ENCODE data around the gene MYO1D.
"Not testable (repeated sequence)": the region's sequence is repeated elsewhere in the genome, so short reads cannot be mapped to it uniquely, and the experiment has no call there.

The MYO1D gene

GRCh38 chr17:32876417-32877163, at the start of gene MYO1D:
MYO1D (minus strand) TSS chr17:32877124; CDS start chr17:32876872, 252 bp downstream.
- ChIA-PET POLR2A (interaction anchor here (0.7 to 2.2 kb wide), 9 partner anchors 16 to 390 kb away, joined by 3 to 10 read pairs (median 3); partner anchors contain the start of genes CDK5R1 and TMEM98), CTCF (interaction anchor here (0.5 to 3.9 kb wide), 31 partner anchors 9 to 432 kb away, joined by 3 to 47 read pairs (median 4); partner anchors contain the start of genes CDK5R1 and PSMD11)
- TF ChIP-seq FOXM1 (IDR thresholded peaks at IDR 0.05; ENCODE audit: borderline replicate concordance): no peak
- peak; percentile 22 for DNase-seq (ENCODE audit: extremely low spot score)

GRCh38 chr17:32926183-32926582, 49.3 kb upstream of the MYO1D start:
- TF ChIP-seq TARDBP (IDR thresholded peaks at IDR 0.05): no peak
- no peak for TF ChIP-seq SUZ12 (IDR thresholded peaks at IDR 0.05)
- TF ChIP-seq LEF1 (IDR thresholded peaks at IDR 0.05; ENCODE audit: borderline replicate concordance): no peak
- no peak for TF ChIP-seq ZNF384 (IDR thresholded peaks at IDR 0.05)
- TF ChIP-seq ARNT (IDR thresholded peaks at IDR 0.05): no peak
- TF ChIP-seq PKNOX1 (IDR thresholded peaks at IDR 0.05): no peak
- no peak for TF ChIP-seq NFRKB (IDR thresholded peaks at IDR 0.05)
- no peak for TF ChIP-seq HDGF (IDR thresholded peaks at IDR 0.05; ENCODE audit: borderline replicate concordance)
- TF ChIP-seq FOXM1 (IDR thresholded peaks at IDR 0.05; ENCODE audit: borderline replicate concordance): no peak
- no peak for TF ChIP-seq FOXK2 (IDR thresholded peaks at IDR 0.05)
- no peak for TF ChIP-seq CTBP1 (IDR thresholded peaks at IDR 0.05; ENCODE audit: borderline replicate concordance)
- ChIA-PET CTCF (interaction anchor here (0.7 kb wide), 1 partner anchor 144 kb away, joined by 3 read pairs; no protein-coding TSS in a partner anchor), POLR2A (no interaction called here)
- DNase-seq (ENCODE audit: extremely low spot score): no peak

- DNase-seq (ENCODE audit: extremely low spot score); POLR2A ChIA-PET; CTCF ChIA-PET: not testable (repeated sequence)
Observed at GRCh38 chr17:32923905-32924304, 47.0 kb upstream of the MYO1D start.

- TF ChIP-seq SUZ12 (IDR thresholded peaks at IDR 0.05) (no peak), HDGF (IDR thresholded peaks at IDR 0.05; ENCODE audit: borderline replicate concordance) (no peak), FOXK2 (IDR thresholded peaks at IDR 0.05) (no peak), FOXA1 (IDR thresholded peaks at IDR 0.05) (no peak)
- DNase-seq (ENCODE audit: extremely low spot score): no peak
- POLR2A ChIA-PET: interaction anchor here (1.1 to 1.2 kb wide), 2 partner anchors 8 kb away, joined by 3 to 4 read pairs; no protein-coding TSS in a partner anchor
- CTCF ChIA-PET: interaction anchor here (1.5 kb wide), 1 partner anchor 16 kb away, joined by 4 read pairs; no protein-coding TSS in a partner anchor
Observed at GRCh38 chr17:32921017-32921416, 44.1 kb upstream of the MYO1D start.

GRCh38 chr17:32920293-32920692, 43.4 kb upstream of the MYO1D start:
- DNase-seq (ENCODE audit: extremely low spot score): no peak
- POLR2A ChIA-PET: interaction anchor here (1.1 to 1.2 kb wide), 2 partner anchors 8 kb away, joined by 3 to 4 read pairs; no protein-coding TSS in a partner anchor
- no peak for TF ChIP-seq NFRKB (IDR thresholded peaks at IDR 0.05)
- TF ChIP-seq FOXM1 (IDR thresholded peaks at IDR 0.05; ENCODE audit: borderline replicate concordance): no peak
- no peak for TF ChIP-seq BHLHE40 (IDR thresholded peaks at IDR 0.05; ENCODE audit: borderline replicate concordance)
- no peak for TF ChIP-seq CTBP1 (IDR thresholded peaks at IDR 0.05; ENCODE audit: borderline replicate concordance)
- no peak for TF ChIP-seq HDGF (IDR thresholded peaks at IDR 0.05; ENCODE audit: borderline replicate concordance)
- CTCF ChIA-PET: interaction anchor here (1.3 to 1.5 kb wide), 2 partner anchors 10 to 17 kb away, joined by 3 to 4 read pairs; no protein-coding TSS in a partner anchor

GRCh38 chr17:32919876-32920275, 43.0 kb upstream of the MYO1D start:
- not testable (repeated sequence) for DNase-seq (ENCODE audit: extremely low spot score)
- CTCF ChIA-PET: interaction anchor here (1.3 to 1.5 kb wide), 2 partner anchors 10 to 17 kb away, joined by 3 to 4 read pairs; no protein-coding TSS in a partner anchor
- POLR2A ChIA-PET: interaction anchor here (1.2 kb wide), 1 partner anchor 9 kb away, joined by 4 read pairs; no protein-coding TSS in a partner anchor

- no peak for DNase-seq (ENCODE audit: extremely low spot score)
- POLR2A ChIA-PET: no interaction called here
- CTCF ChIA-PET: interaction anchor here (1.2 kb wide), 1 partner anchor 8 kb away, joined by 4 read pairs; no protein-coding TSS in a partner anchor
- TF ChIP-seq SP1 (IDR thresholded peaks at IDR 0.05) (no peak), NFRKB (IDR thresholded peaks at IDR 0.05) (no peak), FOXK2 (IDR thresholded peaks at IDR 0.05) (no peak), FOXM1 (IDR thresholded peaks at IDR 0.05; ENCODE audit: borderline replicate concordance) (no peak), LEF1 (IDR thresholded peaks at IDR 0.05; ENCODE audit: borderline replicate concordance) (no peak), ARNT (IDR thresholded peaks at IDR 0.05) (no peak), ZNF384 (IDR thresholded peaks at IDR 0.05) (no peak), CTBP1 (IDR thresholded peaks at IDR 0.05; ENCODE audit: borderline replicate concordance) (no peak)
Observed at GRCh38 chr17:32917842-32918241, 40.9 kb upstream of the MYO1D start.

GRCh38 chr17:32917081-32917480, 40.2 kb upstream of the MYO1D start:
- CTCF ChIA-PET: interaction anchor here (1.5 kb wide), 1 partner anchor 134 kb away, joined by 5 read pairs; no protein-coding TSS in a partner anchor
- TF ChIP-seq L3MBTL2 (conservative IDR thresholded peaks at IDR 0.05) (no peak), ZNF384 (IDR thresholded peaks at IDR 0.05) (no peak), TARDBP (IDR thresholded peaks at IDR 0.05) (no peak), SUZ12 (IDR thresholded peaks at IDR 0.05) (no peak), HDGF (IDR thresholded peaks at IDR 0.05; ENCODE audit: borderline replicate concordance) (no peak), PKNOX1 (IDR thresholded peaks at IDR 0.05) (no peak), FOXA1 (IDR thresholded peaks at IDR 0.05) (no peak), CTBP1 (IDR thresholded peaks at IDR 0.05; ENCODE audit: borderline replicate concordance) (no peak), FOXM1 (IDR thresholded peaks at IDR 0.05; ENCODE audit: borderline replicate concordance) (no peak), FOXK2 (IDR thresholded peaks at IDR 0.05) (no peak), ELF4 (IDR thresholded peaks at IDR 0.05) (no peak), SP1 (IDR thresholded peaks at IDR 0.05) (no peak), BHLHE40 (IDR thresholded peaks at IDR 0.05; ENCODE audit: borderline replicate concordance) (no peak), NFRKB (IDR thresholded peaks at IDR 0.05) (no peak), LEF1 (IDR thresholded peaks at IDR 0.05; ENCODE audit: borderline replicate concordance) (no peak), ARNT (IDR thresholded peaks at IDR 0.05) (no peak)
- POLR2A ChIA-PET: interaction anchor here (1.1 kb wide), 1 partner anchor 12 kb away, joined by 3 read pairs; no protein-coding TSS in a partner anchor
- no peak for DNase-seq (ENCODE audit: extremely low spot score)
